PC-3 (cell line): ENCODE data around the gene PSTK. TPM values are rescaled to one million over a fixed set of nuclear protein-coding genes. Genes with fewer than 3 reads are reported as not detected.

Experiments used
- ATAC-seq: fragments of 200-7000 bp; cut with Tn5 transposase; 2 replicates; pipeline ENCODE4 v1.9.1; 2020; ENCODE audit warnings: mild to moderate bottlenecking, moderate library complexity
- BruUV-seq: library from RNA; stranded (reverse); fragments of 400-500 nt; replicated peaks from 2 replicates; lab custom pipeline; 2021; lab: Mats Ljungman, UMichigan
- CTCF ChIA-PET: fragments of 300-600 bp; sonication (Branson Sonifier 250); formaldehyde crosslinking; loops from one replicate; lab custom pipeline; 2022; ENCODE audit warnings: antibody characterized with exemption; lab: Charles Lee
- POLR2A ChIA-PET: fragments of 300-600 bp; sonication (Branson Sonifier 250); formaldehyde crosslinking; loops from one replicate; lab custom pipeline; 2022; ENCODE audit warnings: antibody characterized with exemption; ENCODE audit not compliant: unreplicated experiment; lab: Charles Lee
- DNase-seq: peaks from one replicate; pipeline ENCODE4 v3.0.0-alpha.2; 2015
- H2AFZ ChIP-seq: fragments of 300-600 bp; sonication (generic); 2 replicates; pipeline ENCODE4 v1.6.0; 2016; ENCODE audit warnings: antibody characterized with exemption, low read length
- H3F3A ChIP-seq: fragments of 300-600 bp; sonication (generic); one replicate; pipeline ENCODE4 v1.6.0; 2017; ENCODE audit warnings: antibody characterized with exemption, low read length, control low read depth, mild to moderate bottlenecking; ENCODE audit not compliant: unreplicated experiment
- H3K27ac ChIP-seq: fragments of 300-600 bp; sonication (generic); 2 replicates; pipeline ENCODE4 v1.5.1; 2016; ENCODE audit warnings: mild to moderate bottlenecking, low read length
- H3K27me3 ChIP-seq: fragments of 300-600 bp; sonication (generic); 2 replicates; pipeline ENCODE4 v1.6.1; 2016; ENCODE audit warnings: low read length, mixed read lengths
- H3K36me3 ChIP-seq: fragments of 300-600 bp; sonication (generic); 2 replicates; pipeline ENCODE4 v1.6.1; 2016; ENCODE audit warnings: low read depth, mixed run types, low read length, mixed read lengths
- H3K4me1 ChIP-seq: fragments of 300-600 bp; sonication (generic); 2 replicates; pipeline ENCODE4 v1.5.1; 2016; ENCODE audit warnings: low read length; ENCODE audit not compliant: insufficient read depth
- H3K4me2 ChIP-seq: fragments of 300-600 bp; sonication (generic); 2 replicates; pipeline ENCODE4 v1.6.0; 2016; ENCODE audit warnings: low read length
- H3K4me3 ChIP-seq: fragments of 300-600 bp; sonication (generic); 2 replicates; pipeline ENCODE4 v1.5.1; 2016; ENCODE audit warnings: mild to moderate bottlenecking, low read length, mixed read lengths
- H3K79me2 ChIP-seq: fragments of 300-600 bp; sonication (generic); 2 replicates; pipeline ENCODE4 v1.6.1; 2017; ENCODE audit warnings: low read length, mixed read lengths
- H3K9ac ChIP-seq: fragments of 300-600 bp; sonication (generic); 2 replicates; pipeline ENCODE4 v1.6.0; 2016; ENCODE audit warnings: mild to moderate bottlenecking, low read length
- H3K9me2 ChIP-seq: fragments of 300-600 bp; sonication (generic); replicated peaks from 2 replicates; pipeline ENCODE4 v1.6.1; 2016; ENCODE audit warnings: mixed run types, low read length, mixed read lengths
- H3K9me3 ChIP-seq: fragments of 300-600 bp; sonication (generic); 2 replicates; pipeline ENCODE4 v1.6.1; 2016; ENCODE audit warnings: low read length, mixed read lengths
- H4K20me1 ChIP-seq: fragments of 300-600 bp; sonication (generic); 2 replicates; pipeline ENCODE4 v1.6.1; 2016; ENCODE audit warnings: low read length, mixed read lengths
- CTCF ChIP-seq: fragments of 300-600 bp; sonication (generic); conservative IDR thresholded peaks from 2 replicates; pipeline ENCODE4 v1.5.1; 2017; ENCODE audit warnings: antibody characterized with exemption, low read depth, mild to moderate bottlenecking, low read length
- EZH2 ChIP-seq: fragments of 300-600 bp; sonication (generic); IDR thresholded peaks from one replicate; pipeline ENCODE4 v1.6.1; 2017; ENCODE audit warnings: antibody characterized with exemption, mild to moderate bottlenecking, low read length; ENCODE audit not compliant: unreplicated experiment
- EZH2phosphoT487 ChIP-seq: fragments of 300-600 bp; sonication (generic); IDR thresholded peaks from 2 replicates; pipeline ENCODE4 v1.6.1; 2018; ENCODE audit warnings: mild to moderate bottlenecking, antibody characterized with exemption, low read length, borderline replicate concordance
- intact Hi-C: fragments of 100-400 bp; cut with micrococcal nuclease; formaldehyde crosslinking; loops from 2 replicates; pipeline ENCODE4 v1.9.0; 2023
- total RNA-seq: library from RNA; depleted of rRNA; stranded (reverse); fragments of >200 nt; gene quantifications from 2 replicates; pipeline ENCODE4 v1.2.3, GENCODE V29; 2014

PSTK gene
- total RNA-seq, 1 experiment from 2014 or later: 2.6 TPM

DNA sequence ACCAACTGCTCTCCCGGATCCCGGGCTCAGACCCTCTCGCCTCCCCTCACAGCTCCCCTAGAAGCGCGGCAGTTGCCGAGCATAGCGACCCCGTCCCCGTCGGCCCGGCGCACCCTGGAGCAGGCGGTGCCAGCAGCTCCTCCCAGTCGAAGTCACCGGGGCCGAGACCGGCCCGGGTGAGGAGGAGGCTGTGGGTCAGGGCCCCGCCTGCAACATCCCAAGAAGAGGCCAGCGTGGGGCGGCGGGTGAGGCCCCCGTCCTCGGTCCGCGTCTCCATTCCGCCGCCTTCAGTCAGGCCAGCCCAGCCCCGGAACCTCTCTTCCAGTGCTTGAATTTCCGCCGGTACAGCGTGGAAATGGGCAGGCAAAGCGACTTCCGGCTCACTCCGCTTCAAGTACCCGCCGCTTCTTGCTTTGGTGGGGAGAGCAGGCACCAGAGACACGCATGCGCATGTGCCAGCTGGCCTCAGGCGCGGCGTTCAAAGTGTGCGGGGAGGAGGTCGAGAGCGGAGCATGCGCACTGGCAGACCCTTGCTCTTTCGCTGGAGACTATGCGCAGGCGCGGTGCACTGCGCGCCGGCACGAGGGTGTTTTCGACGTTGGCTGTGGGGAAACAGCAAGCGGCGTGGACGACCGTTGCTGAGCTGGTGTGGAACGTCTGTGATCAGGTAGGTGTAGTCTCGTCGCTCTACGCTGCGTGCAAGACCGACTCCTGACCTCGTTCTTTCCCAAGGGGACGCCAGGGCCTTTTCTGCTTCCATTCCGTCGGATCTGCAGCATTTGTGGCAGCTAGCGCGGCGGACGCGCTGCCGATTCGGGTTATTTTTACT is 26.1 kb upstream of the PSTK start, which contains the start of gene C10orf88:
Gene C10orf88 (minus strand): TSS at position 326 of the 829 bp plus-strand sequence. CDS start 49 bp downstream, at position 277.
- peak; percentile 99 for ATAC-seq
- Histone ChIP-seq H3K9ac (peak within 1 kb of the TSS; percentile 94), H3F3A (no peaks in the 10 kb centered on the region), H3K9me2 (no peaks in the 10 kb centered on the region), H4K20me1 (no peaks in the 10 kb centered on the region), H3K79me2 (peaks cover 15% of the 10 kb centered on the region), H3K4me1 (peaks cover 14% of the 10 kb centered on the region; the same call in 1 of the 2 replicates), H3K36me3 (no peaks in the 10 kb centered on the region), H3K4me3 (peak within 1 kb of the TSS; percentile 91), H2AFZ (peak within 1 kb of the TSS; percentile 96), H3K27ac (no peak within 1 kb of the TSS), H3K9me3 (no peaks in the 10 kb centered on the region), H3K27me3 (no peaks in the 10 kb centered on the region), H3K4me2 (peak within 1 kb of the TSS; percentile 94)
- intact Hi-C loops: loop anchor here (2.0 to 5.0 kb wide), 2 partner anchors 27 to 87 kb away; partner anchors contain the start of gene PSTK
- no peak for TF ChIP-seq CTCF
- no peak for TF ChIP-seq EZH2
- TF ChIP-seq EZH2phosphoT487: no peak
- POLR2A ChIA-PET: interaction anchor here (0.7 kb wide), 1 partner anchor 250 kb away, joined by 4 read pairs; no protein-coding TSS in a partner anchor
- peak; percentile 95 for DNase-seq
- no TSS peak for BruUV-seq
- CTCF ChIA-PET: no interaction called here

DNA sequence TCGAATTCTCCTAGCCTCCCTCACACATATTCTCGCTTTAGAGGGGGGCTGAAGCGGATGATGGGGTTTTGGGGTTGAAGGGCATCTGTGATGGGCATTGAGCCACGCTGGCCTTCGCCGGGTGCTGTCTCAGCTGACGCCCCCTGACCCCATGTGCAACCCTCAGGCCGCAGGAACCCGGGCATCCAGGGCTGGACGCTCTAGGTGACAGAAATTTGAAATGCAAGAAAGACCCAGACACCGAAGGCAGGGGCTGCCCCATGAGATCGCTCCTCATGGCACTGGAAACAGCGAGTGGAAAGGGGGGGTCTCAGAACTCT is 25.5 kb upstream of the PSTK start:
- DNase-seq (no peak), ATAC-seq (no peak)
- Histone ChIP-seq H3K4me3 (peak overlapping the region; percentile 91; the same call in 1 of the 2 replicates), H2AFZ (peak overlapping the region; percentile 96), H4K20me1 (no peaks in the 10 kb centered on the region), H3K27ac (no peak overlapping the region), H3K9me3 (no peaks in the 10 kb centered on the region), H3K79me2 (peaks cover 15% of the 10 kb centered on the region), H3F3A (no peaks in the 10 kb centered on the region), H3K36me3 (no peaks in the 10 kb centered on the region), H3K9ac (no peak overlapping the region), H3K4me2 (peak overlapping the region; percentile 59), H3K9me2 (no peaks in the 10 kb centered on the region), H3K4me1 (peaks cover 14% of the 10 kb centered on the region; the same call in 1 of the 2 replicates), H3K27me3 (no peaks in the 10 kb centered on the region)
- CTCF ChIA-PET: no interaction called here
- no peak for TF ChIP-seq EZH2phosphoT487
- TF ChIP-seq EZH2: no peak
- TF ChIP-seq CTCF: no peak
- POLR2A ChIA-PET: no interaction called here
- intact Hi-C loops: loop anchor here (2.0 to 5.0 kb wide), 2 partner anchors 26 to 87 kb away; partner anchors contain the start of gene PSTK
- BruUV-seq: TSS peak; percentile 71

DNA sequence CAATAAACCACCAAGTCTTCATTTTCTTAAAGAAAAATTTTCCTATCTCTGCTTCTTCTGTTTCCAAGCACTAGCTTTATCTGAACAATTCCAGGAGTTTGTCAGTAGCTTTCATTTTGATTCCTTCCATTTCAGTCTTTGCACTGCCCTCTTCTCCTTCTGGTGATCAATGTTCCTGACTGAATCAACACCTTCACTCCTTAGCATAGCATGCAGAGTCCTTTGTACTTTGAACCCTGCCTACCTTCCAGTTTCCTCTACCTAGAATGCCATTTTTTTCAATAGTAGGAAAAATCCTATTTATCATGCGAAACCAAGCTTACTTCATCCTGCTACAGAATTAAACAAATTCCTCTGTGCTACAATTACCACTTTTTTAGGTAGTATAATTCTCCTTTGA is 24.3 kb upstream of the PSTK start:
- CTCF ChIA-PET: no interaction called here
- Histone ChIP-seq H3K79me2 (peaks cover 15% of the 10 kb centered on the region), H3K27ac (no peak overlapping the region), H3F3A (no peaks in the 10 kb centered on the region), H3K9ac (no peak overlapping the region), H3K36me3 (no peaks in the 10 kb centered on the region), H3K9me2 (no peaks in the 10 kb centered on the region), H3K27me3 (no peaks in the 10 kb centered on the region), H4K20me1 (no peaks in the 10 kb centered on the region), H3K9me3 (no peaks in the 10 kb centered on the region), H2AFZ (no peak overlapping the region), H3K4me3 (no peak overlapping the region), H3K4me2 (no peak overlapping the region), H3K4me1 (peaks cover 14% of the 10 kb centered on the region; the same call in 1 of the 2 replicates)
- POLR2A ChIA-PET: no interaction called here
- DNase-seq: no peak
- no peak for ATAC-seq
- TF ChIP-seq EZH2phosphoT487: no peak
- no peak for TF ChIP-seq CTCF
- TF ChIP-seq EZH2: no peak
- intact Hi-C loops: loop anchor here (2.0 kb wide), 1 partner anchor 25 kb away; the partner anchor contains the start of gene PSTK
- no TSS peak for BruUV-seq
